DOHH2 (cell line): Measurements from ENCODE around the gene CHKA.

Experiments used
- H3F3A ChIP-seq: fragments of 200-600 bp; sonication (generic), shearing (Covaris generic); 2 replicates; pipeline ENCODE4 v1.6.0; 2016; ENCODE audit warnings: antibody characterized with exemption, mild to moderate bottlenecking; ENCODE audit not compliant: control insufficient read depth, insufficient read depth
- H3K27ac ChIP-seq: fragments of 200-600 bp; sonication (generic); 2 replicates; pipeline ENCODE4 v1.5.1; 2014; ENCODE audit warnings: low read depth, mild to moderate bottlenecking, low read length, moderate library complexity
- H3K27me3 ChIP-seq: fragments of 200-600 bp; sonication (generic); 2 replicates; pipeline ENCODE4 v1.6.1; 2014; ENCODE audit warnings: mild to moderate bottlenecking, low read length, mixed read lengths; ENCODE audit not compliant: control insufficient read depth
- H3K36me3 ChIP-seq: fragments of 200-600 bp; sonication (generic); 2 replicates; pipeline ENCODE4 v1.6.1; 2014; ENCODE audit warnings: mild to moderate bottlenecking, low read length, moderate library complexity, mixed read lengths; ENCODE audit not compliant: control insufficient read depth
- H3K4me1 ChIP-seq: fragments of 200-600 bp; sonication (generic); 2 replicates; pipeline ENCODE4 v1.6.1; 2014; ENCODE audit warnings: mild to moderate bottlenecking, low read length, mixed read lengths; ENCODE audit not compliant: control insufficient read depth
- H3K4me2 ChIP-seq: fragments of 200-600 bp; sonication (generic); 2 replicates; pipeline ENCODE4 v1.6.0; 2014; ENCODE audit warnings: mild to moderate bottlenecking, low read length, moderate library complexity
- H3K4me3 ChIP-seq: fragments of 200-600 bp; sonication (generic); 2 replicates; pipeline ENCODE4 v1.5.1; 2014; ENCODE audit warnings: mild to moderate bottlenecking, low read length, mixed read lengths
- H3K79me2 ChIP-seq: fragments of 200-600 bp; sonication (generic); 2 replicates; pipeline ENCODE4 v1.6.1; 2014; ENCODE audit warnings: mild to moderate bottlenecking, low read length, mixed read lengths; ENCODE audit not compliant: control insufficient read depth
- H3K9me2 ChIP-seq: fragments of 200-600 bp; sonication (generic); replicated peaks from 2 replicates; pipeline ENCODE4 v1.6.1; 2014; ENCODE audit warnings: mild to moderate bottlenecking, low read length, mixed read lengths; ENCODE audit not compliant: control insufficient read depth
- H3K9me3 ChIP-seq: fragments of 200-600 bp; sonication (generic); 2 replicates; pipeline ENCODE4 v1.6.1; 2014; ENCODE audit warnings: antibody characterized with exemption, low read length, mixed read lengths; ENCODE audit not compliant: control insufficient read depth, insufficient read depth
- H4K20me1 ChIP-seq: fragments of 200-600 bp; sonication (generic); 2 replicates; pipeline ENCODE4 v1.6.0; 2014; ENCODE audit warnings: low read depth, mild to moderate bottlenecking, antibody characterized with exemption, low read length, moderate library complexity; ENCODE audit not compliant: control insufficient read depth, insufficient read depth
- EZH2phosphoT487 ChIP-seq: fragments of 200-600 bp; sonication (generic); IDR thresholded peaks from 2 replicates; pipeline ENCODE4 v1.6.1; 2017; ENCODE audit warnings: borderline replicate concordance, mild to moderate bottlenecking, antibody characterized with exemption, low read length, moderate library complexity, mixed read lengths
- TF ChIP-seq, protein P1 (sequence below): fragments of 200-600 bp; sonication (generic); IDR thresholded peaks from one replicate; pipeline ENCODE4 v1.5.1; 2014; ENCODE audit warnings: antibody characterized with exemption, mild to moderate bottlenecking, low read depth, low read length; ENCODE audit not compliant: poor library complexity, severe bottlenecking

Gene CHKA

GRCh38 chr11:68020575-68020974, 100.6 kb downstream of the CHKA start:
- no peaks in the 10 kb centered on the region for H3K36me3 ChIP-seq
- TF ChIP-seq, protein P1, sequence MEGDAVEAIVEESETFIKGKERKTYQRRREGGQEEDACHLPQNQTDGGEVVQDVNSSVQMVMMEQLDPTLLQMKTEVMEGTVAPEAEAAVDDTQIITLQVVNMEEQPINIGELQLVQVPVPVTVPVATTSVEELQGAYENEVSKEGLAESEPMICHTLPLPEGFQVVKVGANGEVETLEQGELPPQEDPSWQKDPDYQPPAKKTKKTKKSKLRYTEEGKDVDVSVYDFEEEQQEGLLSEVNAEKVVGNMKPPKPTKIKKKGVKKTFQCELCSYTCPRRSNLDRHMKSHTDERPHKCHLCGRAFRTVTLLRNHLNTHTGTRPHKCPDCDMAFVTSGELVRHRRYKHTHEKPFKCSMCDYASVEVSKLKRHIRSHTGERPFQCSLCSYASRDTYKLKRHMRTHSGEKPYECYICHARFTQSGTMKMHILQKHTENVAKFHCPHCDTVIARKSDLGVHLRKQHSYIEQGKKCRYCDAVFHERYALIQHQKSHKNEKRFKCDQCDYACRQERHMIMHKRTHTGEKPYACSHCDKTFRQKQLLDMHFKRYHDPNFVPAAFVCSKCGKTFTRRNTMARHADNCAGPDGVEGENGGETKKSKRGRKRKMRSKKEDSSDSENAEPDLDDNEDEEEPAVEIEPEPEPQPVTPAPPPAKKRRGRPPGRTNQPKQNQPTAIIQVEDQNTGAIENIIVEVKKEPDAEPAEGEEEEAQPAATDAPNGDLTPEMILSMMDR, result no peak
- no peak overlapping the region for H3K4me2 ChIP-seq
- no peaks in the 10 kb centered on the region for H3K79me2 ChIP-seq
- H3K4me1 ChIP-seq, result no peaks in the 10 kb centered on the region
- no peaks in the 10 kb centered on the region for H3K27me3 ChIP-seq
- H3K4me3 ChIP-seq, result no peak overlapping the region
- no peaks in the 10 kb centered on the region for H3K9me2 ChIP-seq
- no peaks in the 10 kb centered on the region; the same call in 1 of the 2 replicates for H3F3A ChIP-seq
- H3K9me3 ChIP-seq, result no peaks in the 10 kb centered on the region
- H4K20me1 ChIP-seq, result no peaks in the 10 kb centered on the region
- no peak overlapping the region for H3K27ac ChIP-seq

DNA sequence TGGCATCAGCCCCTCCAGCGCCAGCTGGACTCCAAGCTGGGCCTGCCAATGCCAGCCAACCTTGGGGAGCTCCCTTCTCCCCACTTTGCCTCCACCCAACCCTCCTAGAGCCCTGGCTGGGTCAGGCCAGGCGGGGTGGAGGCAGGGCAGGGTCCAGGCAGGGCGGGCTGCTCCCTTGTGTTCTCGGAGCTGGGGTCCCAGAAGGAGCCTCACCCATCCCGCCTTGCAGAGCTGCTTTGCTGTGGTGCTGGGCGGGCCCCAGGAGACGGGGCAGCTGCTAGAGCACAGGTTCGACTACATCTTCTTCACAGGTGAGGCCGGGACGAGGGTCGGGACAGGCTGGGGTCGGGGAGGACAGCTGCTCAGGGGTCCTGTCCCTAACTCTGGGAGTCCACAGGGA, 101.7 kb downstream of the CHKA start:
- H3K27ac ChIP-seq, result no peak overlapping the region
- no peak overlapping the region for H3K4me2 ChIP-seq
- H3K4me1 ChIP-seq, result no peaks in the 10 kb centered on the region
- no peak for TF ChIP-seq EZH2phosphoT487
- TF ChIP-seq, protein P1, result no peak
- no peaks in the 10 kb centered on the region for H3K79me2 ChIP-seq
- H4K20me1 ChIP-seq, result no peaks in the 10 kb centered on the region
- H3K27me3 ChIP-seq, result no peaks in the 10 kb centered on the region
- no peaks in the 10 kb centered on the region for H3K9me2 ChIP-seq
- no peaks in the 10 kb centered on the region for H3K9me3 ChIP-seq
- no peaks in the 10 kb centered on the region for H3K36me3 ChIP-seq
- no peak overlapping the region for H3K4me3 ChIP-seq
- H3F3A ChIP-seq, result no peaks in the 10 kb centered on the region; the same call in 1 of the 2 replicates

GRCh38 chr11:68018730-68019190, 102.4 kb downstream of the CHKA start:
- no peaks in the 10 kb centered on the region for H3K9me3 ChIP-seq
- H3K4me2 ChIP-seq, result no peak overlapping the region
- H3F3A ChIP-seq, result no peaks in the 10 kb centered on the region
- no peaks in the 10 kb centered on the region for H3K4me1 ChIP-seq
- no peaks in the 10 kb centered on the region for H3K79me2 ChIP-seq
- H3K36me3 ChIP-seq, result no peaks in the 10 kb centered on the region
- no peaks in the 10 kb centered on the region for H3K27me3 ChIP-seq
- TF ChIP-seq, protein P1, result no peak
- TF ChIP-seq EZH2phosphoT487, result no peak
- no peaks in the 10 kb centered on the region for H3K9me2 ChIP-seq
- H3K4me3 ChIP-seq, result no peak overlapping the region
- no peak overlapping the region for H3K27ac ChIP-seq
- H4K20me1 ChIP-seq, result no peaks in the 10 kb centered on the region
